SJSA1 (cell line): ENCODE measurements around the gene MTHFD1. TPM values are rescaled to one million over a fixed set of nuclear protein-coding genes. Genes with fewer than 3 reads are reported as not detected.

ENCODE experiments used
- DNase-seq, 2 experiments: peaks; one replicate each; pipeline ENCODE4 v3.0.0-alpha.2; 2015 to 2020; ENCODE audit warnings: low spot score in 2 of 2, low read depth in 1 of 2
- H3K27ac ChIP-seq: fragments of 250-450 bp; sonication (Bioruptor Pico); 2 replicates; pipeline ENCODE4 v1.5.1; 2020; ENCODE audit warnings: mild to moderate bottlenecking, moderate library complexity
- H3K27me3 ChIP-seq: fragments of 250-450 bp; sonication (Bioruptor Pico); replicated peaks from 2 replicates; pipeline ENCODE4 v1.5.1; 2020; ENCODE audit warnings: mild to moderate bottlenecking, moderate library complexity
- H3K36me3 ChIP-seq: fragments of 250-450 bp; sonication (Bioruptor Pico); 2 replicates; pipeline ENCODE4 v1.5.1; 2020; ENCODE audit warnings: mild to moderate bottlenecking
- H3K4me1 ChIP-seq: fragments of 250-450 bp; sonication (Bioruptor Pico); replicated peaks from 2 replicates; pipeline ENCODE4 v1.6.1; 2021; ENCODE audit warnings: mild to moderate bottlenecking
- H3K4me3 ChIP-seq: fragments of 250-450 bp; sonication (Bioruptor Pico); 2 replicates; pipeline ENCODE4 v1.5.1; 2020; ENCODE audit warnings: mild to moderate bottlenecking
- H3K9me3 ChIP-seq: fragments of 250-450 bp; sonication (Bioruptor Pico); replicated peaks from 2 replicates; pipeline ENCODE4 v1.5.1; 2020; ENCODE audit warnings: mild to moderate bottlenecking
- total RNA-seq: library from RNA; depleted of rRNA; stranded (reverse); fragments of >200 nt; shearing (Covaris generic); gene quantifications from 2 replicates; pipeline ENCODE4 v1.2.3, GENCODE V29; 2014

MTHFD1 gene
- total RNA-seq, 1 experiment from 2014 or later, result 56.6 TPM

- H3K27ac ChIP-seq, result no peak overlapping the region
- H3K4me3 ChIP-seq, result no peak overlapping the region
- peaks cover 15% of the 10 kb centered on the region for H3K4me1 ChIP-seq
- no peaks in the 10 kb centered on the region for H3K9me3 ChIP-seq
- no peaks in the 10 kb centered on the region for H3K27me3 ChIP-seq
- no peak for DNase-seq
- H3K36me3 ChIP-seq, result peaks cover 3% of the 10 kb centered on the region
Observed at GRCh38 chr14:64467566-64467965, 79.4 kb downstream of the MTHFD1 start.

DNA sequence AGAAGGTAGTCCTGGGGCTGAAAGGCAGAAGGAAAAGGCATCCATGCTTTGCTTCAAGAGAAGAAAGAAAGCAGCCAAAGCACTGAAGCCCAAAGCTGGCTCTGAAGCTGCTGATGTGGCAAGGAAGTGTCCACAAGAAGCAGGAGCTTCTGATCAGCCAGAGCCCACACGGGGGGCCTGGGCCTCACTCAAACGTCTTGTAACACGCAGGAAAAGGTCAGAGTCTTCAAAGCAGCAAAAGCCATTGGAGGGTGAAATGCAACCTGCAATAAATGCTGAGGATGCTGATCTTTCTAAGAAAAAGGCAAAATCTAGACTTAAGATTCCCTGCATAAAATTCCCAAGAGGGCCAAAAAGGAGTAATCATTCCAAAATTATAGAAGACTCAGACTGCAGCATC lies 80.3 kb downstream of the MTHFD1 start:
- no peaks in the 10 kb centered on the region for H3K9me3 ChIP-seq
- peaks cover 3% of the 10 kb centered on the region for H3K36me3 ChIP-seq
- no peaks in the 10 kb centered on the region for H3K27me3 ChIP-seq
- no peak for DNase-seq
- no peak overlapping the region for H3K27ac ChIP-seq
- H3K4me3 ChIP-seq, result no peak overlapping the region
- peaks cover 15% of the 10 kb centered on the region for H3K4me1 ChIP-seq

DNA sequence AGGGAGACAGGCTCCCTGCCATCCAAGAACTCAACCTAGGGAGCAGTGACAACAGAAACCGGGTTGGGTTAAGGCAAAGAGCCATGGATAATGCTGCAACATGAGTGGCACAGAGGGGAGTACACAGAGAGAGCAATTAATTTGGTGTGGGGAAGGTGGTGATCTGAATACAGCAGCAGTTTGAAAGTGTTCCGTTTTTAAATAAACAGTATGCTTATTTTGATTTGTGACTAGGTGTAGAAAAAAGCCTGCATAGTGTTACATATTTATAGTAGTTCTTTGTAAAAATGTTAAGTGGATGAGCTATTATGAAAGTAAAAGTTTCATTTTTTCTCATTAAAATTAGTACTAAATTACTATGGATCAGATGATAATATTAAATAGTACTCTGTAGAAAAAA lies 85.9 kb downstream of the MTHFD1 start:
- Histone ChIP-seq H3K36me3 (peaks cover 3% of the 10 kb centered on the region), H3K9me3 (no peaks in the 10 kb centered on the region), H3K4me3 (no peak overlapping the region), H3K4me1 (peaks cover 4% of the 10 kb centered on the region), H3K27me3 (no peaks in the 10 kb centered on the region), H3K27ac (no peak overlapping the region)
- no peak for DNase-seq

GRCh38 chr14:64474698-64475097 lies 86.5 kb downstream of the MTHFD1 start:
- Histone ChIP-seq H3K9me3 (no peaks in the 10 kb centered on the region), H3K27me3 (no peaks in the 10 kb centered on the region), H3K27ac (no peak overlapping the region), H3K4me3 (no peak overlapping the region), H3K4me1 (peaks cover 2% of the 10 kb centered on the region), H3K36me3 (peaks cover 3% of the 10 kb centered on the region; the same call in 1 of the 2 replicates)
- DNase-seq, result no peak

DNA sequence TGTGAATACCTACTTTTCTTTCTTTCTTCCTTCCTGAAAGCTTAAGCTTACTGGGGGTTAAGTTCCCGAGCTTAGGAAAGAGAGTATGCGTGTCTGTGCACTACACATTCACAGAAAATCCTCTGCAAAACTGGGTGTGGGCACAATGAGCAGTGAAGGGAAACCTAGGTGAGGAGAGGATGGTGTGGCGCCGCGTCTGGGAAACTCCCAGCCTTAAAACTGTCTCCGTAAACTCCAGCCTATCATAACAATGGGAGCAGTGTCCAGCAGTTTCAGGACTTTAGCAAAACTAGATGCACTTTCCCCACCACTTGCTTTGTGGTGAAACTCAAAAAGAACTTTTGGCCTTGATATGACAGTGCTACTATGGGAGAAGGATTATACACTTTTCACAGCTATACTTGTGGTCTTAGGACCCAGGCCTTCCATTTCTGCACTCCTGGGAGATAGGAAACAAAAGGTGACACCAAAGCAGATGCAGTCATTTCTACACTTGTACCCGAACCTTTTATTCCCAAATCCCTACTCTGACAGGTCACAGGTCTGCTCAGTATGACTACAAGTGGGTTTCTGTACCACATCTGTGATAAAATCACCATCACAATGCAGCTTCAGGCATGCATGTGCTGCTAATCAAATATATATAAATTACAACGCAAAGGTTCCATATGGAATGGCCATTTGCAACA lies 87.6 kb downstream of the MTHFD1 start:
- H3K4me1 ChIP-seq, result no peaks in the 10 kb centered on the region

GRCh38 chr14:64476438-64476837 lies 88.3 kb downstream of the MTHFD1 start:
- no peaks in the 10 kb centered on the region for H3K4me1 ChIP-seq
- no peak overlapping the region for H3K4me3 ChIP-seq
- DNase-seq, result no peak

More for the DNA sequence above, 87.6 kb downstream of the MTHFD1 start:
- H3K9me3 ChIP-seq, result no peaks in the 10 kb centered on the region
- no peak overlapping the region for H3K4me3 ChIP-seq
- peaks cover 3% of the 10 kb centered on the region; the same call in 1 of the 2 replicates for H3K36me3 ChIP-seq
- DNase-seq, result no peak
- H3K27ac ChIP-seq, result no peak overlapping the region
- H3K27me3 ChIP-seq, result no peaks in the 10 kb centered on the region

DNA sequence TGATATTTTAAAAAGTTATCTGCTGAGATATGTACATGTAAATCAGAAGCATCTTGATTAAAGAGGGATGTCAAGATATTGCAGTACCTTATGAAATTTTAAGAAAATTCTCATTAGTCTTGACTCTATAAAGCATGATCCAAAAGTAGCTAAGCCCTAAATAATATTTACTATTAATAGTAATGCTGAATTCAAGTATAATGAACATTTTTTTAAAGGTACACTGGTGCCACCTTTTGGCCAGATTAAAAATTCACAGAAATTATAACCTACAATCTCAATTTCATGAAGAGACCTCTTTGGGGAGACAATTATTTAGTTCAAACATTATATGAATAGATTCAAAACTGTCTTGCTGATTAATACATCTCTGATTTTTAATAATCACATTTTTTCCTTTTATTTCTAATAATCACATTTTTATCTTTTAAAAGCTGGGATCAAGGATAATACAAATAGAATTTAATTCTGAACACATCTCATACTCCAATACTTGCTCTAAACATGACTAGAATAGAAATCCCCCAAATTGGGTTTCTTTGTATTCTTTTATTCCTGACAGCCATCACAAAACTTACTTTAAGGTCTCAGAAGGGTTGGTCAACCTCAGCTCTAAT lies 90.6 kb downstream of the MTHFD1 start:
- H3K27me3 ChIP-seq, result no peaks in the 10 kb centered on the region
- H3K4me1 ChIP-seq, result no peaks in the 10 kb centered on the region
- H3K9me3 ChIP-seq, result no peaks in the 10 kb centered on the region
- DNase-seq, result peak in 1 of 2 experiments; percentile 19
- H3K27ac ChIP-seq, result no peak overlapping the region
- H3K36me3 ChIP-seq, result no peaks in the 10 kb centered on the region; the same call in 1 of the 2 replicates
- no peak overlapping the region for H3K4me3 ChIP-seq

More at GRCh38 chr14:64476438-64476837, 88.3 kb downstream of the MTHFD1 start:
- Histone ChIP-seq H3K36me3 (peaks cover 3% of the 10 kb centered on the region; the same call in 1 of the 2 replicates), H3K9me3 (no peaks in the 10 kb centered on the region), H3K27me3 (no peaks in the 10 kb centered on the region), H3K27ac (no peak overlapping the region)

DNA sequence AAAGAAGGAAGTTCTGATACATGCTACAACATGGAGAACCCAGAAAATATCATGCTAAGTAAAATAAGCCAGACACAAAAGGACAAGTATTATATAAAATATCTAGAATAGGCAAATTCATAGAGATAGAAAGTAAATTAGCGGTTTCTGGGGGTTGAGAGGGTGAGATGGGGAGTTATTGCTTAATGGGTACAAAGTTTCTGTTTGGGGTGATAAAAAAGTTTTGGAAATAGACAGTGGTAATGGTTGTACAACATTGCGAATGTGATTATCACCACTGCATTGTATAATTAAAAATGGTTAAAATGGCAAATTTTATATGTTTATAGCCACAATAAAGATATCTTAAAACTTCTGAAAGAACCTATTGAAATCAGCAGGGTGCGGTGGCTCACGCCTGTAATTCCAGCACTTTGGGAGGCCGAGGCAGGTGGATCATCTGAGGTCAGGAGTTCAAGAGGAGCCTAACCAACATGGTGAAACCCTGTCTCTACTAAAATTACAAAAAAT lies 100.5 kb downstream of the MTHFD1 start:
- Histone ChIP-seq H3K9me3 (no peaks in the 10 kb centered on the region), H3K27ac (no peak overlapping the region), H3K4me1 (no peaks in the 10 kb centered on the region), H3K36me3 (peaks cover 26% of the 10 kb centered on the region), H3K27me3 (no peaks in the 10 kb centered on the region), H3K4me3 (no peak overlapping the region)
- DNase-seq, result no peak

GRCh38 chr14:64491637-64492036 lies 103.5 kb downstream of the MTHFD1 start:
- no peak overlapping the region for H3K27ac ChIP-seq
- no peaks in the 10 kb centered on the region for H3K4me1 ChIP-seq
- no peaks in the 10 kb centered on the region for H3K9me3 ChIP-seq
- no peak overlapping the region for H3K4me3 ChIP-seq
- no peak for DNase-seq
- no peaks in the 10 kb centered on the region for H3K27me3 ChIP-seq
- peaks cover 29% of the 10 kb centered on the region for H3K36me3 ChIP-seq

GRCh38 chr14:64493455-64493854 lies 105.3 kb downstream of the MTHFD1 start:
- no peaks in the 10 kb centered on the region for H3K27me3 ChIP-seq
- no peak for DNase-seq

GRCh38 chr14:64495252-64495651 lies 107.1 kb downstream of the MTHFD1 start:
- no peaks in the 10 kb centered on the region for H3K4me1 ChIP-seq
- DNase-seq, result no peak
- no peak overlapping the region for H3K4me3 ChIP-seq
- H3K27ac ChIP-seq, result no peak overlapping the region
- no peaks in the 10 kb centered on the region for H3K9me3 ChIP-seq
- H3K36me3 ChIP-seq, result 0 out of 2 replicates have a peak, but pooled peaks cover 7% of the 10 kb centered on the region
- H3K27me3 ChIP-seq, result no peaks in the 10 kb centered on the region

More at GRCh38 chr14:64493455-64493854, 105.3 kb downstream of the MTHFD1 start:
- no peak overlapping the region for H3K27ac ChIP-seq
- H3K36me3 ChIP-seq, result peaks cover 14% of the 10 kb centered on the region
- no peaks in the 10 kb centered on the region for H3K4me1 ChIP-seq
- no peak overlapping the region for H3K4me3 ChIP-seq
- no peaks in the 10 kb centered on the region for H3K9me3 ChIP-seq

DNA sequence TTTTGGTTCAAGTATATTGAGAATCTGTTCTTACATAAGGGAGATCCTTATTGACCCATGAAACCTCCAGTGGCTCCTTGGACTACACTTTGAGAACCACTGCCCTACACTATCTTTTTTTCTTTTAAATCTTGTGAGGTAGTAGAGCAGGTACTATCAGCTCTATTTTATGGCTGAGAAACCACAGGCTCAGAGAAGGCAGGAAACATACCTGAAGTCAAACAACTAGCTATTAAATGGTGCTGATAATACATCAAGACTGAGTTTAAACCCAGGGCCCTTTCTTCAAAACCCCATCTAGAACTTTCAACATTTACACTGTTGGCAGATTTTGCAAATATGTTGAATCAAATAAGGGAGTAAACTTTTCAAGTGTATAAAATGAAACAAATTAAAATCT lies 108.6 kb downstream of the MTHFD1 start:
- Histone ChIP-seq H3K9me3 (no peaks in the 10 kb centered on the region), H3K27me3 (no peaks in the 10 kb centered on the region), H3K27ac (no peak overlapping the region), H3K4me1 (peaks cover 7% of the 10 kb centered on the region), H3K36me3 (0 out of 2 replicates have a peak, but pooled peaks cover 7% of the 10 kb centered on the region), H3K4me3 (no peak overlapping the region)
- no peak for DNase-seq

DNA sequence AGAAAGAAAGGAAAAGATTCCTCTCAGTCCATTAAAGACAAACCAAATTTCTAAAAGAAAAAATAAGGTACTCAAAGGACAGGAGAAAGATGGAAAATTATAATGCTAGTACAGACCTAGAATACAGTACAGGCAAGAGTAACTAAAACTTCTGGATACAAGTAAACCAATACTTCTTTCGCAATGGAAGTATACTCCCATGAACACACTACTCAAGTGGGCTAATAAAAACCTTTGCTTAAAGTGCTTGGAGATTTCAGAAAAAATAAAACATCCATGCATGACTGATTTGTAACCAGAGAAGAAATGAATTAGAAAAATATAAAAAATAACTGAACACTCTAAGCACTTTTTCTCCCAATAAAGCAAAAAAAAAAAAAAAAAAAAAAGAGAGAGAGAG lies 111.9 kb downstream of the MTHFD1 start:
- Histone ChIP-seq H3K36me3 (peaks cover 12% of the 10 kb centered on the region), H3K4me3 (no peak overlapping the region), H3K4me1 (peaks cover 18% of the 10 kb centered on the region), H3K27ac (no peak overlapping the region), H3K9me3 (no peaks in the 10 kb centered on the region), H3K27me3 (no peaks in the 10 kb centered on the region)
- DNase-seq, result no peak
